Stimulated activated CD8-positive, alpha-beta memory T cell treated with anti-CD3 and anti-CD28 coated beads, Interleukin-7, amount 100 ng/mL, for 4 hours (primary cell): ENCODE data around the gene KCNG2.

ENCODE experiments used
- DNase-seq, 2 donors: peaks; one replicate each; pipeline ENCODE4 v3.0.0-alpha.2; 2020; ENCODE audit warnings: low read depth in 2 of 2

Gene KCNG2

DNA sequence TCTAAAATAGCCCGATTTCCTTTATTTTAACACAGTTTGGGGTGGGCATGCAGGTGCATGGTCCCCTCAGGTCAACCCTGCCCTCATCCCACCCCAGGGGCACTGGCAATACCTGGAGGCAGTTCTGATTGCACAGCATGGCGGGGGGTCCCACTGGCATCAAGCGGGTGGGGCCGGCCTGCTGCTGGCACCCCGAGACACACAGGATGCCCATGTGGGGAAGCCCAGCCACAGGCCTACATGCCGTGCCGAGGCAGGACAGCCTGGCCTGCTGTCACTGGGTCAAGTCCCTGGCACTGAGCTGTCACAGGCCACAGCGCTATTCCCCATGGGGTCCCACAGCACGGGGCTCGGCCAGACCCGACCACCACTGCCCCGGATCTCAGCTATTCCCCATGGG, 11.9 kb upstream of the KCNG2 start:
- DNase-seq: no peak

- DNase-seq: no peak
These were observed 11.4 kb upstream of the KCNG2 start for GRCh38 chr18:79786304-79786703.

- no peak for DNase-seq
These were observed 10.8 kb upstream of the KCNG2 start for GRCh38 chr18:79786786-79787526.

DNA sequence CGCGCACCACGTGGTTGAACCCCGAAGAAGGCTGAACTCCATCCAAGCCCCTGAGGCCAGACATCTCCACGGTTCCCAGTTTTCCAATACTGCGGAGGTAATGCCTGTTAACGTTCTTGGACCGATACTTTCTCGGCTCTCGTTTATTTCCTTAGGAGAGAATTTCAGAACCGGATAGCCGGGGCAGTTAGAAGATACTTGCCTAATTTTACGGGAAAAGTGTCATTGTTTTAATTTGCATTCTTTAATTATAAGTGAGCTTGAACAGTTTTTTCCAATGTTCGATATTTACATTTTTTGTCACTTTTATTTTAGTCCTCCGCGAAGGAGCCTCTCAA, 10.2 kb upstream of the KCNG2 start:
- DNase-seq: no peak

GRCh38 chr18:79787865-79788733, 9.6 kb upstream of the KCNG2 start:
- no peak for DNase-seq

- DNase-seq: no peak
These were observed 9.0 kb upstream of the KCNG2 start for GRCh38 chr18:79788734-79789085.

GRCh38 chr18:79789091-79789891, 8.4 kb upstream of the KCNG2 start:
- no peak for DNase-seq

GRCh38 chr18:79789901-79790890, 7.5 kb upstream of the KCNG2 start:
- no peak for DNase-seq

GRCh38 chr18:79790996-79791972, 6.5 kb upstream of the KCNG2 start:
- no peak for DNase-seq

DNA sequence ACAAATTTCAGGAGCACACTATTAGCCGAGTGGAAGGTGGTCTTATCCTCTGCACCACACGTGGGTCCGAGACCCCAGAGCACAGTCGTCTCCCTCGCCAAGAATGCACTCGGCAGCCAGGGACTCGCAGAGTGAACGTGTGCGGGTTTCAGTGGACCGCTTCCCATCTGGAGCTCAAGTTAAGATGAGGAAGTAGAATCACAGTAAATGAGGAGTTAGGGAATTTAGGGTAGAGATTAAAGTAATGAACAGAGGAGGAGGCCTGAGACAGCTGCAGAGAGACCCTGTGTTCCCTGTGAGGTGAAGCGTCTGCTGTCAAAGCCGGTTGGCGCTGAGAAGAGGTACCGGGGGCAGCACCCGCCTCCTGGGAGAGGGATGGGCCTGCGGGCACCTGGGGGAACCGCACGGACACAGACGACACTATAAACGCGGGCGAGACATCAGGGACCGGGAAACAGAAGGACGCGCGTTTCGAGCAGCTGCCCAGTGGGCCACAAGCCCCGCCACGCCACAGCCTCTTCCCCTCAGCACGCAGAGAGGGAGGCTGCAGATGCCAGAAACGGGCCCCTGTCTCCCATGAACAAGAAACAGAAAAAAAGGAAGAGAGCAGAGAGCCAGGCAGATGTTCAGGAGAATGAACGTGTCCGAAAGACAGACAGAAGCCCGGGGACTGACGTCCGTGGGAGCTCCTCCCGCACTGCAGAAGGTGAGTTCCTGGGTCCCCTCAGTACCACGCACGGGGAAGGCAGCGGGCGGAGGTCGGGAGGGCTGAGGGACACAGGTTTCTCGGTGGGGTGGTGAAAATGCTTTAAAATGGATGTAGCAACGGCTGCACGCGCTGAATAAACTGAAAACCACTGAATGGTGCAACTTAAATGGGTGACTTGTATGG, 5.4 kb upstream of the KCNG2 start:
- DNase-seq: no peak

- DNase-seq: no peak
These were observed 4.8 kb upstream of the KCNG2 start for GRCh38 chr18:79792988-79793355.

DNA sequence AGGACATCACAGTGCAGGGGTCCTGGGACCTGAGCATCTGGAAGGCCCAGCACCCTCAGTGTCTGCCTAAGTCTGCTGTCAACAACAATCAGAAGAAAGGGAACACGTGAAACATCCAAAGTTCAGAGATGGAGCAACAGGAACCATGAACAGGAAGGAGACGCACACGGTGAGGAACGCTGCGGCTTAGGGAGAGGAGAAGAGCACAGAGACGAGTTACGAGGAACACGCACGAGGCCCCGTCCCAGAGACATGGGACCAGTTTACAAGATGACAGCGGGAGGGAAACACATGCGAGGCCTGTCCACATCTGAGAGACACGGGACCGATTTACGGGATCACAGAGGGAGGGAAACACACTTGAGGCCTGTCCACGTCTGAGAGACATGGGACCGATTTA, 2.9 kb upstream of the KCNG2 start:
- no peak for DNase-seq

DNA sequence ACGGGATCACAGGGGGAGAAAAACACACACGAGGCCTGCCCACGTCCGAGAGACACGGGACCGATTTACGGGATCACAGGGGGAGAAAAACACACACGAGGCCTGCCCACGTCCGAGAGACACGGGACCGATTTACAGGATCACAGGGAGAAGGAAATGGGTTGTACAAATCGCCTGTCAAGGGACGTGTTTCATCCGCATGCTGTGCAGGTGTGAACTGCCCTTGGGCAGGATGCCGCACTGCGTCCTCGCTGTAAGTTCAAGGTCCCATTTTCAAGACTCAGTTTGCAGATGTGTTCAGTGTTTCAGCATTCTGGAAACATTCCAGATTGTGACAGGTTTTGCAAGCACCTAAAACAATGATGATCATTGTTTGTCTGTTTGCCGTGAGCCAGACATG, 2.3 kb upstream of the KCNG2 start:
- DNase-seq: no peak

DNA sequence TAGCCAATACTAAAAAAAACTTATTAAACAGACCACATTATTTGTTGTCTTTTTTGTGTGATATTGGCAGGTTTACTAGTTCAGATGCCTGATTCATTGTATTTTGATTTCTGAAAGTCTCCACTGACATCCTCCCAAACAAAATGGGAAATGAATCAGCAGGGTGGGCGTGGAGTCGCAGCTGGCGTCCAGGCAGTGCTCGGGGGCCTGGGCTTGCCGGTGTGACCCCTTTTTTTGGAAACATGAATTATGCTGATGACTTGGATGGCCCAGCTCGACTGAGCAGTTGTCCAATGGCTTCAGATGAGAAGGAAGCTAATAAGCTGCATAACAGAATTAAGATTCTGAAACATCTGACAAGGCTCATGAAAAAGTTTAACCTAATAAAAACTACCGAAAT, 1.7 kb upstream of the KCNG2 start:
- DNase-seq: no peak

- DNase-seq: no peak
These were observed 970 bp upstream of the KCNG2 start for GRCh38 chr18:79796531-79797405.

DNA sequence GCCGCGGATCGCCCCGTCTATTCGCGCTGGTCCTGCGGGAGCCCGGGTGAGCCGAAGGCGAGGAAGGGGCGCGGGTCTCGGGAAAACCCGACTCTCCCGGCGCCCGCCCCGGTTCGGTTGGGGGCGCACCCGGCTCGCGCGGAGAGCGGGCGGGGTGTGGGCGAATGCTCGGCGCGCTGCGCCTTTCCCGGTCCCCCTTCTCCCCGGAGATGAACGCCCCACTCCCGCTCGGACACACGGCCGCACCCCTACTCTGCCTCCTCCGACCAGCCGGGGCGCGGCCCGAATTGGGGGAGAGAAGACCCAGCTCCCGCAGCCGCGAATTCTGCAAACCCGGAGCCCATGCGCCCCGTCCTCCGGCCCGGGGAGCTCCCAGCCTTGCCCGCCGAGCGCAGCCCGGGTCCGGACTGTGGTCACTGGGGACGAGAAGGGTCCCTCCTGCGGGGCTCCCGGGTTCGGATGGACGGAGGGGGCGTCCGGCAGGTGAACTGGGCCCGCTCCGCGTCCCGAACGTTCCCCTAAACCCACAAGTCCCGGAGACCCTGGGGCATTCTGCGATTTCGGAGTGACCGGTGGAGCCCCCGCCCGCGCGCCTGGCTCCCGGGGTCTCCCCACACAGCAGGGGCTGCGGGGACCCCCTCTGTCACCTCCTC, 734 bp downstream of the KCNG2 start:
- DNase-seq: no peak

GRCh38 chr18:79798999-79799370, 1.2 kb downstream of the KCNG2 start:
- no peak for DNase-seq
